Spleen (tissue), 7 donors: ENCODE results near the gene SIK1.
"Not testable (repeated sequence)": the region's sequence is repeated elsewhere in the genome, so short reads cannot be mapped to it uniquely, and the experiment has no call there.

Experiments used
- POLR2A ChIP-seq, 3 donors: fragments of 450-650 bp; IDR thresholded peaks; one replicate each; pipeline ENCODE4 v1.5.1; 2017; ENCODE audit warnings: antibody characterized with exemption in 3 of 3, mild to moderate bottlenecking in 1 of 3
- POLR2AphosphoS5 ChIP-seq, 3 donors: sonication (generic); formaldehyde crosslinking; IDR thresholded peaks; one replicate each; pipeline ENCODE4 v1.5.1; 2017; ENCODE audit warnings: antibody characterized with exemption in 3 of 3
- TF ChIP-seq, protein P1 (sequence below), 11 experiments: fragments of 200-600 bp in 7 of 11; fragments of 450-650 bp in 4 of 11; sonication (generic) in 4 of 11; IDR thresholded peaks in 8 of 11; conservative IDR thresholded peaks in 3 of 11; 1 replicate in 7 of 11; 2 replicates in 4 of 11; pipeline versions ENCODE4 v1.4.0 to v1.8.0; 2016 to 2021; ENCODE audit warnings: antibody characterized with exemption in 11 of 11, inconsistent platforms in 4 of 11, mild to moderate bottlenecking in 1 of 11
- donor health status: DM: no; HTN: no; CAD: no; lungs with moderate emphysema.
- donor health status: DM: no; HTN: no; CAD: no.
- donor health status: DM: no; HTN: no; CAD: no.

DNA sequence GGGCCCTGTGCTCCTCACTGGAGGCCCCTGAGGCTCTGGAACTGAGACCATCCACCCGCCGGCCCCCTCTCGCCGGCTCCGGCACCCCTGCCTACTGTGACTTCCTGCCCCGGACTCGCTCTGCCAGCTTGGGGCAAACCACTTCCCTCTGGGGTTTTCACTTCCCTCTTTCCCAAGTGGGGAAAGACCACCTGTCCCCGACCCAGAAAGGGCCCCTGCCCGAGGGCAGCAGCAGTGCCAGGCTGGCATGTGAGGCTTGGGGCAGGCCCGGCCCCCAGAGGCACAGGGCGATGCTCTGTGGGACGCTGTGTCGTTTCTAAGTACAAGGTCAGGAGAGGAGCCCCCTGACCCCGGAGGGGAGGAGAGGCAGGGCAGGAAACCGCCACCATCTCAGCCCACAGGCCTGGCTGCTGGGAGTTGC, 27.3 kb downstream of the SIK1 start:
- TF ChIP-seq POLR2A, POLR2AphosphoS5 (IDR thresholded peaks at IDR 0.05): not testable (repeated sequence)
- TF ChIP-seq, protein P1, sequence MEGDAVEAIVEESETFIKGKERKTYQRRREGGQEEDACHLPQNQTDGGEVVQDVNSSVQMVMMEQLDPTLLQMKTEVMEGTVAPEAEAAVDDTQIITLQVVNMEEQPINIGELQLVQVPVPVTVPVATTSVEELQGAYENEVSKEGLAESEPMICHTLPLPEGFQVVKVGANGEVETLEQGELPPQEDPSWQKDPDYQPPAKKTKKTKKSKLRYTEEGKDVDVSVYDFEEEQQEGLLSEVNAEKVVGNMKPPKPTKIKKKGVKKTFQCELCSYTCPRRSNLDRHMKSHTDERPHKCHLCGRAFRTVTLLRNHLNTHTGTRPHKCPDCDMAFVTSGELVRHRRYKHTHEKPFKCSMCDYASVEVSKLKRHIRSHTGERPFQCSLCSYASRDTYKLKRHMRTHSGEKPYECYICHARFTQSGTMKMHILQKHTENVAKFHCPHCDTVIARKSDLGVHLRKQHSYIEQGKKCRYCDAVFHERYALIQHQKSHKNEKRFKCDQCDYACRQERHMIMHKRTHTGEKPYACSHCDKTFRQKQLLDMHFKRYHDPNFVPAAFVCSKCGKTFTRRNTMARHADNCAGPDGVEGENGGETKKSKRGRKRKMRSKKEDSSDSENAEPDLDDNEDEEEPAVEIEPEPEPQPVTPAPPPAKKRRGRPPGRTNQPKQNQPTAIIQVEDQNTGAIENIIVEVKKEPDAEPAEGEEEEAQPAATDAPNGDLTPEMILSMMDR (IDR thresholded peaks at IDR 0.05 in 8 of 11, conservative IDR thresholded peaks at IDR 0.05 in 3 of 11), result not testable (repeated sequence)
